IMR-90 (cell line): ENCODE results near the gene LPCAT2. TPM values are rescaled to one million over a fixed set of nuclear protein-coding genes. Genes with fewer than 3 reads are reported as not detected.

Experiments
- ATAC-seq: fragments of 200-7000 bp; cut with Tn5 transposase; 2 replicates; pipeline ENCODE4 v1.9.1; 2020; ENCODE audit warnings: low read depth, mild to moderate bottlenecking, moderate library complexity
- BruUV-seq: library from RNA; stranded (reverse); fragments of 400-500 nt; replicated peaks from 2 replicates; lab custom pipeline; 2021; lab: Mats Ljungman, UMichigan
- CTCF ChIA-PET: fragments of 300-600 bp; formaldehyde crosslinking; extraction: SDS; loops from one replicate; lab custom pipeline; 2021; ENCODE audit warnings: antibody characterized with exemption; lab: Yijun Ruan, JAX
- POLR2A ChIA-PET: fragments of 300-600 bp; sonication (Branson Sonifier 250); formaldehyde crosslinking; loops from one replicate; lab custom pipeline; 2022; ENCODE audit warnings: antibody characterized with exemption; ENCODE audit not compliant: unreplicated experiment; lab: Charles Lee
- DNase-seq: peaks from one replicate; pipeline ENCODE4 v3.0.0; 2013
- H2AFZ ChIP-seq: replicated peaks from 2 replicates; pipeline ENCODE3; 2013; ENCODE audit warnings: low read length, mild to moderate bottlenecking; ENCODE audit not compliant: poor library complexity
- H2AK5ac ChIP-seq: 2 replicates; pipeline ENCODE4 v1.6.1; 2013; ENCODE audit warnings: low read depth, low read length, inconsistent platforms
- H2AK9ac ChIP-seq: replicated peaks from 2 replicates; pipeline ENCODE3; 2013; ENCODE audit warnings: mild to moderate bottlenecking, low read depth, low read length, moderate library complexity; ENCODE audit not compliant: poor library complexity
- H2BK120ac ChIP-seq: 2 replicates; pipeline ENCODE4 v1.6.1; 2013; ENCODE audit warnings: low read depth, low read length, inconsistent platforms
- H2BK15ac ChIP-seq: 3 replicates; pipeline ENCODE4 v1.6.1; 2013; ENCODE audit warnings: low read depth, low read length, inconsistent platforms
- H2BK20ac ChIP-seq: 2 replicates; pipeline ENCODE4 v1.6.1; 2013; ENCODE audit warnings: low read depth, mild to moderate bottlenecking, inconsistent platforms, low read length, moderate library complexity
- H2BK5ac ChIP-seq: 2 replicates; pipeline ENCODE4 v1.6.1; 2013; ENCODE audit warnings: mild to moderate bottlenecking, low read depth, low read length, inconsistent platforms; ENCODE audit not compliant: poor library complexity, severe bottlenecking
- H3K14ac ChIP-seq: replicated peaks from 2 replicates; pipeline ENCODE4 v1.6.1; 2013; ENCODE audit warnings: low read depth, low read length, inconsistent platforms
- H3K18ac ChIP-seq: 2 replicates; pipeline ENCODE4 v1.6.1; 2013; ENCODE audit warnings: low read depth, low read length, control low read depth
- H3K23ac ChIP-seq: 2 replicates; pipeline ENCODE4 v1.6.1; 2013; ENCODE audit warnings: low read depth, low read length, inconsistent platforms
- H3K27ac ChIP-seq: 2 replicates; pipeline ENCODE4 v1.5.1; 2013; ENCODE audit warnings: mild to moderate bottlenecking, control low read depth, low read length; ENCODE audit not compliant: insufficient read depth
- H3K27me3 ChIP-seq: 2 replicates; pipeline ENCODE4 v1.6.1; 2013; ENCODE audit warnings: low read length; ENCODE audit not compliant: control insufficient read depth, insufficient read depth
- H3K36me3 ChIP-seq: 2 replicates; pipeline ENCODE4 v1.6.1; 2013; ENCODE audit warnings: low read length, mixed read lengths; ENCODE audit not compliant: control insufficient read depth, insufficient read depth
- H3K4ac ChIP-seq: 2 replicates; pipeline ENCODE4 v1.6.1; 2013; ENCODE audit warnings: low read depth, low read length, inconsistent platforms
- H3K4me1 ChIP-seq: 2 replicates; pipeline ENCODE4 v1.6.1; 2013; ENCODE audit warnings: low read length, mixed read lengths; ENCODE audit not compliant: control insufficient read depth, insufficient read depth
- H3K4me2 ChIP-seq: 2 replicates; pipeline ENCODE4 v1.6.1; 2013; ENCODE audit warnings: low read depth, mild to moderate bottlenecking, control low read depth, low read length, moderate library complexity
- H3K4me3 ChIP-seq: 2 replicates; pipeline ENCODE4 v1.5.1; 2013; ENCODE audit warnings: low read depth, mild to moderate bottlenecking, control low read depth, low read length, moderate library complexity; ENCODE audit not compliant: insufficient read depth
- H3K56ac ChIP-seq: 2 replicates; pipeline ENCODE4 v1.6.1; 2013; ENCODE audit warnings: low read length, inconsistent platforms; ENCODE audit not compliant: insufficient read depth; ENCODE audit errors: extremely low read depth
- H3K79me1 ChIP-seq, 2 experiments: 2 replicates each; pipeline ENCODE4 v1.6.1; 2013; ENCODE audit warnings: low read length in 2 of 2, inconsistent platforms in 1 of 2, low read depth in 1 of 2
- H3K9ac ChIP-seq: 2 replicates; pipeline ENCODE4 v1.6.1; 2013; ENCODE audit warnings: low read depth, low read length, control low read depth
- H3K9me1 ChIP-seq: 2 replicates; pipeline ENCODE4 v1.6.1; 2013; ENCODE audit warnings: low read length, inconsistent platforms; ENCODE audit not compliant: insufficient read depth
- H3K9me3 ChIP-seq: 2 replicates; pipeline ENCODE4 v1.6.1; 2013; ENCODE audit warnings: low read length; ENCODE audit not compliant: control insufficient read depth, insufficient read depth
- H4K20me1 ChIP-seq: 2 replicates; pipeline ENCODE4 v1.6.1; 2013; ENCODE audit warnings: low read length, inconsistent platforms; ENCODE audit not compliant: insufficient read depth
- H4K5ac ChIP-seq: 2 replicates; pipeline ENCODE4 v1.6.1; 2013; ENCODE audit warnings: mild to moderate bottlenecking, low read depth, low read length, control low read depth
- H4K8ac ChIP-seq, 2 experiments: 2 replicates each; pipeline ENCODE4 v1.6.1; 2013; ENCODE audit warnings: low read depth in 2 of 2, low read length in 2 of 2, control low read depth in 1 of 2, inconsistent platforms in 1 of 2
- H4K91ac ChIP-seq: 2 replicates; pipeline ENCODE4 v1.6.1; 2013; ENCODE audit warnings: low read depth, low read length, inconsistent platforms; ENCODE audit not compliant: insufficient read depth
- BHLHE40 ChIP-seq: fragments of 150-350 bp; IDR thresholded peaks from 2 replicates; pipeline ENCODE4 v1.6.1; 2016; ENCODE audit warnings: mild to moderate bottlenecking, low read depth, low read length
- CEBPB ChIP-seq: IDR thresholded peaks from 2 replicates; pipeline ENCODE4 v1.6.1; 2012; ENCODE audit warnings: low read depth, low read length, improper control_type of control experiment
- CHD1 ChIP-seq: IDR thresholded peaks from 2 replicates; pipeline ENCODE4 v1.6.1; 2012; ENCODE audit warnings: low read depth, low read length, improper control_type of control experiment
- ELK1 ChIP-seq: fragments of 150-350 bp; IDR thresholded peaks from 2 replicates; pipeline ENCODE4 v1.6.1; 2016; ENCODE audit warnings: low read depth, mild to moderate bottlenecking, low read length, moderate library complexity, borderline replicate concordance
- FOS ChIP-seq: fragments of 150-350 bp; IDR thresholded peaks from 2 replicates; pipeline ENCODE4 v1.6.1; 2016; ENCODE audit warnings: low read depth, low read length
- MAFK ChIP-seq: IDR thresholded peaks from 2 replicates; pipeline ENCODE4 v1.6.1; 2012; ENCODE audit warnings: low read depth, low read length, improper control_type of control experiment
- MAZ ChIP-seq: IDR thresholded peaks from 2 replicates; pipeline ENCODE4 v1.6.1; 2012; ENCODE audit warnings: low read depth, mild to moderate bottlenecking, low read length, improper control_type of control experiment, moderate library complexity, borderline replicate concordance
- POLR2A ChIP-seq: IDR thresholded peaks from 2 replicates; pipeline ENCODE4 v1.6.1; 2012; ENCODE audit warnings: mild to moderate bottlenecking, low read depth, low read length
- RAD21 ChIP-seq: IDR thresholded peaks from 2 replicates; pipeline ENCODE4 v1.6.1; 2012; ENCODE audit warnings: low read length, improper control_type of control experiment
- RCOR1 ChIP-seq: IDR thresholded peaks from 2 replicates; pipeline ENCODE4 v1.6.1; 2012; ENCODE audit warnings: mild to moderate bottlenecking, low read length, improper control_type of control experiment; ENCODE audit not compliant: insufficient replicate concordance
- RFX5 ChIP-seq: IDR thresholded peaks from 2 replicates; pipeline ENCODE4 v1.8.0; 2012; ENCODE audit warnings: low read depth, mild to moderate bottlenecking, low read length, moderate library complexity
- USF2 ChIP-seq: fragments of 150-350 bp; IDR thresholded peaks from 2 replicates; pipeline ENCODE4 v1.6.1; 2017; ENCODE audit warnings: mild to moderate bottlenecking, antibody characterized with exemption, low read length, low read depth
- WGBS, 2 experiments: methylation state at CpG; one replicate each; pipeline versions ENCODE4 v1.1.5 to v1.1.7; 2013; ENCODE audit warnings: missing lambda C conversion rate in 2 of 2; ENCODE audit not compliant: insufficient read length in 1 of 2; ENCODE audit errors: extremely low coverage in 2 of 2; 5-methylcytosine and 5-hydroxymethylcytosine counted together
- dilution Hi-C: fragments of 300-500 bp; cut with HindIII; formaldehyde crosslinking; loops from one replicate; pipeline ENCODE4 v1.14.3; 2018; ENCODE audit warnings: low sequenced_read_pairs; ENCODE audit not compliant: unreplicated experiment
- in situ Hi-C: fragments of 300-500 bp; cut with MboI; formaldehyde crosslinking; loops from 3 replicates; pipeline ENCODE4 v1.14.3; 2019; ENCODE audit warnings: low sequenced_read_pairs, inconsistent platforms, mixed read lengths
- intact Hi-C: fragments of 100-400 bp; cut with micrococcal nuclease; formaldehyde crosslinking; loops from 2 replicates; pipeline ENCODE4 v1.10.0; 2022
- polyA plus RNA-seq, 3 experiments: library from polyadenylated mRNA; depleted of rRNA; stranded (reverse); fragments of >200 nt; gene quantifications; 2 replicates each; pipeline ENCODE4 v1.2.3, GENCODE V29; 2012; ENCODE audit warnings: low replicate concordance in 1 of 3
- total RNA-seq: library from RNA; depleted of rRNA; stranded (reverse); fragments of >200 nt; gene quantifications from 2 replicates; pipeline ENCODE4 v1.2.3, GENCODE V29; 2012
- TF ChIP-seq, protein P1 (sequence below): conservative IDR thresholded peaks from 2 replicates; pipeline ENCODE4 v1.5.1; 2012; ENCODE audit warnings: mild to moderate bottlenecking, low read depth, low read length, improper control_type of control experiment

LPCAT2 gene
- total and polyA plus RNA-seq, 2 of the 4 experiments (the other 2 are of a cell fraction), result 8.6 to 8.7 TPM

DNA sequence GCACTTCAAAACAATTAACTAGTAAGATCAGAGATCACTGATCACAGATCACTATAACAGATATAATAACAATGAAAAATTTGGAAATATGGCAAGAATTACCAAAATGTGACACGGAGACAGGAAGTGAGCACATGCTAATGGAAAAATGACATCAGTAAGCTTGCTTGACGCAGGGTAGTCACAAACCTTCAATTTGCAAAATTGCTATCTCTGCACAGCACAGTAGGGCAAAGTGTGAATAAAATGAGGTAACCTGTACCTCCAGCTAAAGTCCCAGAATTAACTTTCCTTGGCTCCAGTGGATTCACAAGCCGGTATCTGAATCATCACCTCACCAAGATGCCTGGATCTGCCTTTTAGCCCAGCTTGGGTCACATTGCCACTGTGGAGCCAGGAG, 34.1 kb upstream of the LPCAT2 start:
- in situ Hi-C loops, result loop anchor here (25.0 kb wide), 2 partner anchors 837 to 887 kb away; no protein-coding TSS in a partner anchor
- dilution Hi-C loops, result no loop called here
- TF ChIP-seq RCOR1, result no peak
- TF ChIP-seq USF2, result no peak
- TF ChIP-seq CHD1, result no peak
- no peak for TF ChIP-seq RFX5
- no peak for TF ChIP-seq MAFK
- TF ChIP-seq BHLHE40, result no peak
- TF ChIP-seq, protein P1, sequence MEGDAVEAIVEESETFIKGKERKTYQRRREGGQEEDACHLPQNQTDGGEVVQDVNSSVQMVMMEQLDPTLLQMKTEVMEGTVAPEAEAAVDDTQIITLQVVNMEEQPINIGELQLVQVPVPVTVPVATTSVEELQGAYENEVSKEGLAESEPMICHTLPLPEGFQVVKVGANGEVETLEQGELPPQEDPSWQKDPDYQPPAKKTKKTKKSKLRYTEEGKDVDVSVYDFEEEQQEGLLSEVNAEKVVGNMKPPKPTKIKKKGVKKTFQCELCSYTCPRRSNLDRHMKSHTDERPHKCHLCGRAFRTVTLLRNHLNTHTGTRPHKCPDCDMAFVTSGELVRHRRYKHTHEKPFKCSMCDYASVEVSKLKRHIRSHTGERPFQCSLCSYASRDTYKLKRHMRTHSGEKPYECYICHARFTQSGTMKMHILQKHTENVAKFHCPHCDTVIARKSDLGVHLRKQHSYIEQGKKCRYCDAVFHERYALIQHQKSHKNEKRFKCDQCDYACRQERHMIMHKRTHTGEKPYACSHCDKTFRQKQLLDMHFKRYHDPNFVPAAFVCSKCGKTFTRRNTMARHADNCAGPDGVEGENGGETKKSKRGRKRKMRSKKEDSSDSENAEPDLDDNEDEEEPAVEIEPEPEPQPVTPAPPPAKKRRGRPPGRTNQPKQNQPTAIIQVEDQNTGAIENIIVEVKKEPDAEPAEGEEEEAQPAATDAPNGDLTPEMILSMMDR, result no peak
- TF ChIP-seq RAD21, result no peak
- TF ChIP-seq POLR2A, result no peak
- TF ChIP-seq MAZ, result no peak
- no peak for TF ChIP-seq ELK1
- TF ChIP-seq CEBPB, result no peak
- no peak for TF ChIP-seq FOS
- H3K4me1 ChIP-seq, result peaks cover 20% of the 10 kb centered on the region
- no peak overlapping the region for H2BK15ac ChIP-seq
- ChIA-PET CTCF (interaction anchor here (0.9 kb wide), 1 partner anchor 203 kb away, joined by 3 read pairs; no protein-coding TSS in a partner anchor), POLR2A (no interaction called here)
- H4K8ac ChIP-seq, result no peak overlapping the region
- H3K36me3 ChIP-seq, result no peaks in the 10 kb centered on the region
- no TSS peak for BruUV-seq
- H3K18ac ChIP-seq, result no peak overlapping the region
- H3K9me3 ChIP-seq, result no peaks in the 10 kb centered on the region
- no peak overlapping the region for H2AK9ac ChIP-seq
- no peak overlapping the region for H2BK120ac ChIP-seq
- H3K27me3 ChIP-seq, result no peaks in the 10 kb centered on the region
- no peak overlapping the region for H4K91ac ChIP-seq
- intact Hi-C loops, result no loop called here
- no peak overlapping the region for H3K4ac ChIP-seq
- H2BK20ac ChIP-seq, result no peak overlapping the region
- no peak overlapping the region for H4K5ac ChIP-seq
- no peak overlapping the region for H3K14ac ChIP-seq
- no peak overlapping the region for H2BK5ac ChIP-seq
- DNase-seq (no peak), ATAC-seq (no peak)
- H4K20me1 ChIP-seq, result no peaks in the 10 kb centered on the region
- H3K23ac ChIP-seq, result no peak overlapping the region
- peaks cover 4 to 6% of the 10 kb centered on the region in 2 experiments for H3K79me1 ChIP-seq
- no peak overlapping the region for H3K27ac ChIP-seq
- no peak overlapping the region for H2AFZ ChIP-seq
- H2AK5ac ChIP-seq, result no peak overlapping the region; the same call in 1 of the 2 replicates
- H3K56ac ChIP-seq, result no peak overlapping the region
- H3K9ac ChIP-seq, result no peak overlapping the region
- peaks cover 8% of the 10 kb centered on the region; the same call in 1 of the 2 replicates for H3K9me1 ChIP-seq
- H3K4me3 ChIP-seq, result no peak overlapping the region
- no peak overlapping the region for H3K4me2 ChIP-seq
- no CpG with 5 or more reads among the region's 3 CpGs for WGBS, 2 experiments
